HEK293T (cell line): ENCODE results near the gene RPL32.

Experiments
- HDGF ChIP-seq: fragments of 450-650 bp; IDR thresholded peaks from 2 replicates; pipeline ENCODE4 v1.6.1; 2017; ENCODE audit warnings: antibody characterized with exemption, borderline replicate concordance
- L3MBTL2 ChIP-seq: fragments of 450-650 bp; conservative IDR thresholded peaks from 2 replicates; pipeline ENCODE4 v1.6.1; 2016; ENCODE audit warnings: mild to moderate bottlenecking
- NFRKB ChIP-seq: fragments of 450-650 bp; IDR thresholded peaks from 2 replicates; pipeline ENCODE4 v1.6.1; 2016; ENCODE audit warnings: mild to moderate bottlenecking, moderate library complexity
- SP1 ChIP-seq: fragments of 450-650 bp; IDR thresholded peaks from 2 replicates; pipeline ENCODE4 v1.6.1; 2017
- SUZ12 ChIP-seq: fragments of 450-650 bp; IDR thresholded peaks from 2 replicates; pipeline ENCODE4 v1.6.1; 2016; ENCODE audit warnings: mild to moderate bottlenecking
- ZNF384 ChIP-seq: fragments of 450-650 bp; IDR thresholded peaks from 2 replicates; pipeline ENCODE4 v1.6.1; 2016

- TF ChIP-seq NFRKB (no peak), L3MBTL2 (no peak), SP1 (no peak), ZNF384 (no peak), HDGF (no peak), SUZ12 (no peak)
These were observed 1.1 kb upstream of the RPL32 start for GRCh38 chr3:12842469-12842868.
